Measurements from ENCODE around the gene KCNJ9. TPM values are rescaled to one million over a fixed set of nuclear protein-coding genes. Genes with fewer than 3 reads are reported as not detected.

The KCNJ9 gene
- total and polyA plus RNA-seq, 2 donors (not counting 1 experiment from before 2014, with no cell fraction given): not detected

DNA sequence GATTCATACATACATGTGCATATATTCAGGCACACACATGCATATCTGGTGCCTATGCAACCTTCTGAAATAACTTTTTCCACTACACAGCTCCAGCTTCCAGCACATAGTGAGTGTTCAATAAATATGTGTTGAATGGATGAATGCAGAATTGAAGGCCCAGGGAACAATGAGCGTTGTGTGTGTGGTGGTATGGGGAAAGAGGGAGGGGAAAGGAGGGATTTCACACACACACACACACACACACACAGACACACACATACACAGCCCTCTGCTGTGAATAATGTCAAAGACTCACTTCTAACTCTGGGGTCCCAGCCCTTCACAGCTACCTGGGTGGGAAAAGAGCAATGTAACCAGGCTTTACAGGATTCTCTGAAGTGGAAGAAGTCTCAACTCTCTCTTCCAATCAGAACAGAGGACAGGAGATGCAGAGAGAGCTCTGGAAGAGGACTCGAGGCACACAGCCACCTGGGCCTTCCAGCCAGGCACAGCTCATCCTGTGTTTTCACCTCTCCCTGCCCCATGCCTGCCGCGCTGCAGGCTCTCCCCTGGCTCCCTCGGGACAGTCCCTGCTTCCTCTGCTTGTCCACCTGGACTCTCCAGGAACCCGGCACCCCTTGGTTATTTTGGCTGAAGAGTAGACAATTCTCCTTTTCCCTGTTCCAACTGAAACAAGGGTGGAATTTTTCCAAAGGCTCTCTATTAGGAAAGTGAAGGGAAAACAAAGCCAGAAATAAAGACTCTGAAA, 22.5 kb downstream of the KCNJ9 start:
- Mint-ChIP-seq H3K4me3 (no peak overlapping the region), H3K27me3 (peaks cover 2% of the 10 kb centered on the region), H3K27ac (no peak overlapping the region), H3K9me3 (ENCODE audit: insufficient read depth) (no peaks in the 10 kb centered on the region), H3K4me1 (peaks cover 24% of the 10 kb centered on the region)
- Histone ChIP-seq H3K27me3 (replicated peaks in 1 of 4; ENCODE audit: control extremely low read depth in 1 of 4, control insufficient read depth in 3 of 4, insufficient read depth in 4 of 4, low read length in 3 of 4) (peaks cover 0 to 3% (median 0%) of the 10 kb centered on the region in 4 experiments), H3K79me2 (ENCODE audit: control insufficient read depth, insufficient read depth, low read length) (no peaks in the 10 kb centered on the region), H3K4me1 (ENCODE audit: control insufficient read depth in 2 of 2, insufficient read depth in 2 of 2, low read length in 2 of 2) (peaks cover 16 to 22% of the 10 kb centered on the region in 2 donors), H4K20me1 (ENCODE audit: control insufficient read depth, insufficient read depth, low read length, poor library complexity, severe bottlenecking) (no peaks in the 10 kb centered on the region), H3K9me3 (ENCODE audit: control extremely low read depth in 1 of 3, control insufficient read depth in 2 of 3, insufficient read depth in 1 of 3, low read length in 2 of 3) (no peaks in the 10 kb centered on the region), H2AFZ (ENCODE audit: insufficient read depth, low read depth, low read length, poor library complexity, severe bottlenecking) (no peak overlapping the region), H3K4me3 (ENCODE audit: control extremely low read depth in 1 of 5, extremely low read depth in 1 of 5, insufficient read depth in 1 of 5, low read depth in 2 of 5, low read length in 4 of 5) (no peak overlapping the region), H3K36me3 (replicated peaks in 1 of 2; ENCODE audit: control extremely low read depth in 1 of 2, control insufficient read depth in 1 of 2, extremely low read depth in 1 of 2, insufficient read depth in 2 of 2, low read length in 1 of 2) (no peaks in the 10 kb centered on the region), H3K4me2 (replicated peaks; ENCODE audit: low read depth, low read length, poor library complexity, severe bottlenecking) (no peak overlapping the region), H3K9ac (ENCODE audit: low read length) (no peak overlapping the region), H3K27ac (ENCODE audit: low read length in 2 of 2) (no peak overlapping the region)
- no peak for TF ChIP-seq CTCF (IDR thresholded peaks at IDR 0.05)
- no peak for TF ChIP-seq EZH2 (IDR thresholded peaks at IDR 0.05; ENCODE audit: borderline replicate concordance, insufficient read depth, low read depth, low read length, poor library complexity, severe bottlenecking)
- no peak for DNase-seq
- ATAC-seq (ENCODE audit: low read depth): no peak
- POLR2A ChIA-PET: no interaction called here
- CTCF ChIA-PET: interaction anchor here (0.8 to 7.2 kb wide), 7 partner anchors 18 to 273 kb away, joined by 3 to 131 read pairs (median 5); no protein-coding TSS in a partner anchor
- intact Hi-C loops (cut with micrococcal nuclease): no loop called here
- WGBS (ENCODE audit: insufficient coverage): 25% methylated on average over 1 of the region's 6 CpGs

GRCh38 chr1:160104486-160104885, 23.1 kb downstream of the KCNJ9 start:
- POLR2A ChIA-PET: no interaction called here

More at GRCh38 chr1:160104486-160104885, 23.1 kb downstream of the KCNJ9 start:
- Histone ChIP-seq H2AFZ (ENCODE audit: insufficient read depth, low read depth, low read length, poor library complexity, severe bottlenecking) (no peak overlapping the region), H3K4me3 (ENCODE audit: control extremely low read depth in 1 of 5, extremely low read depth in 1 of 5, insufficient read depth in 1 of 5, low read depth in 2 of 5, low read length in 4 of 5) (no peak overlapping the region), H4K20me1 (ENCODE audit: control insufficient read depth, insufficient read depth, low read length, poor library complexity, severe bottlenecking) (no peaks in the 10 kb centered on the region), H3K27me3 (replicated peaks in 1 of 4; ENCODE audit: control extremely low read depth in 1 of 4, control insufficient read depth in 3 of 4, insufficient read depth in 4 of 4, low read length in 3 of 4) (peaks cover 0 to 3% (median 0%) of the 10 kb centered on the region in 4 experiments), H3K4me2 (replicated peaks; ENCODE audit: low read depth, low read length, poor library complexity, severe bottlenecking) (no peak overlapping the region), H3K79me2 (ENCODE audit: control insufficient read depth, insufficient read depth, low read length) (no peaks in the 10 kb centered on the region), H3K4me1 (ENCODE audit: control insufficient read depth in 2 of 2, insufficient read depth in 2 of 2, low read length in 2 of 2) (peaks cover 11 to 16% of the 10 kb centered on the region in 2 donors), H3K36me3 (replicated peaks in 1 of 2; ENCODE audit: control extremely low read depth in 1 of 2, control insufficient read depth in 1 of 2, extremely low read depth in 1 of 2, insufficient read depth in 2 of 2, low read length in 1 of 2) (no peaks in the 10 kb centered on the region), H3K27ac (ENCODE audit: low read length in 2 of 2) (no peak overlapping the region), H3K9me3 (ENCODE audit: control extremely low read depth in 1 of 3, control insufficient read depth in 2 of 3, insufficient read depth in 1 of 3, low read length in 2 of 3) (no peaks in the 10 kb centered on the region), H3K9ac (ENCODE audit: low read length) (no peak overlapping the region)
- Mint-ChIP-seq H3K4me1 (peaks cover 21% of the 10 kb centered on the region), H3K4me3 (no peak overlapping the region), H3K27ac (no peak overlapping the region), H3K9me3 (ENCODE audit: insufficient read depth) (no peaks in the 10 kb centered on the region), H3K27me3 (peaks cover 5% of the 10 kb centered on the region)
- intact Hi-C loops (cut with micrococcal nuclease): no loop called here
- CTCF ChIA-PET: interaction anchor here (1.2 to 7.2 kb wide), 7 partner anchors 18 to 272 kb away, joined by 3 to 131 read pairs (median 5); no protein-coding TSS in a partner anchor
- DNase-seq: no peak
- TF ChIP-seq EZH2 (IDR thresholded peaks at IDR 0.05; ENCODE audit: borderline replicate concordance, insufficient read depth, low read depth, low read length, poor library complexity, severe bottlenecking) (no peak), CTCF (IDR thresholded peaks at IDR 0.05) (no peak)
- ATAC-seq (ENCODE audit: low read depth): no peak
- WGBS (ENCODE audit: insufficient coverage): 81% methylated on average over 3 of the region's 3 CpGs
